ENCODE results near the gene PCK1. TPM values are rescaled to one million over a fixed set of nuclear protein-coding genes. Genes with fewer than 3 reads are reported as not detected.

PCK1 gene
- total RNA-seq, 1 experiment from 2014 or later = 0.49 TPM

GRCh38 chr20:57601211-57601570 is 40.3 kb downstream of the PCK1 start:
- Histone ChIP-seq H4K20me1 (ENCODE audit: insufficient read depth) (no peaks in the 10 kb centered on the region), H3K27me3 (ENCODE audit: insufficient read depth, low read length) (no peaks in the 10 kb centered on the region), H3K27ac (ENCODE audit: low read depth, low read length) (no peak overlapping the region), H3K36me3 (ENCODE audit: control insufficient read depth in 1 of 2, insufficient read depth in 2 of 2, low read length in 2 of 2) (no peaks in the 10 kb centered on the region), H3K9me2 (ENCODE audit: insufficient read depth) (no peaks in the 10 kb centered on the region), H3K9ac (ENCODE audit: low read length) (no peak overlapping the region), H3K9me3 (ENCODE audit: control insufficient read depth in 1 of 2, insufficient read depth in 1 of 2, low read depth in 1 of 2, low read length in 2 of 2) (no peaks in the 10 kb centered on the region), H2AFZ (ENCODE audit: low read depth, low read length, poor library complexity, severe bottlenecking) (no peak overlapping the region), H3K4me2 (ENCODE audit: low read length) (no peak overlapping the region), H3K4me3 (replicated peaks in 1 of 2; ENCODE audit: low read depth in 1 of 2, low read length in 2 of 2) (no peak overlapping the region), H3K79me2 (ENCODE audit: insufficient read depth, low read length) (no peaks in the 10 kb centered on the region), H3K4me1 (ENCODE audit: control insufficient read depth in 1 of 2, insufficient read depth in 2 of 2, low read length in 2 of 2) (peaks cover 0 to 7% of the 10 kb centered on the region in 2 experiments; a peak in 1 of 4 replicates)
- TF ChIP-seq YY1 (IDR thresholded peaks at IDR 0.05; ENCODE audit: extremely low read depth, insufficient replicate concordance, low read depth, low read length) (no peak), ZFX (IDR thresholded peaks at IDR 0.05) (no peak), SIN3A (IDR thresholded peaks at IDR 0.05; ENCODE audit: low read depth) (no peak), REST (IDR thresholded peaks at IDR 0.05; ENCODE audit: low read depth) (no peak), RAD21 (IDR thresholded peaks at IDR 0.05; ENCODE audit: low read depth) (no peak), ATF3 (IDR thresholded peaks at IDR 0.05) (no peak), EZH2 (IDR thresholded peaks at IDR 0.05) (no peak), ZBTB33 (IDR thresholded peaks at IDR 0.05; ENCODE audit: extremely low read depth, insufficient replicate concordance, low read length) (no peak), EGR1 (IDR thresholded peaks at IDR 0.05; ENCODE audit: low read depth) (no peak), CTCF (IDR thresholded peaks at IDR 0.05 in 2 of 3, conservative IDR thresholded peaks at IDR 0.05 in 1 of 3; ENCODE audit: borderline replicate concordance in 1 of 3, insufficient read depth in 1 of 3, low read depth in 2 of 3, low read length in 2 of 3) (no peak), SP1 (IDR thresholded peaks at IDR 0.05; ENCODE audit: low read depth) (no peak), POLR2AphosphoS5 (IDR thresholded peaks at IDR 0.05; ENCODE audit: low read depth, low read length) (no peak), ZNF274 (IDR thresholded peaks at IDR 0.05; ENCODE audit: low read depth, low read length) (no peak), ELF1 (IDR thresholded peaks at IDR 0.05; ENCODE audit: borderline replicate concordance, low read depth) (no peak), SRF (IDR thresholded peaks at IDR 0.05; ENCODE audit: low read depth) (no peak), FOSL1 (IDR thresholded peaks at IDR 0.05; ENCODE audit: low read depth) (no peak)
- ATAC-seq = no peak
- CTCF ChIA-PET = interaction anchor here (1.3 kb wide), 1 partner anchor 21 kb away, joined by 3 read pairs; no protein-coding TSS in a partner anchor
- RAD21 ChIA-PET (ENCODE audit: low non-redundant PET in 1 of 2, low total read pairs in 2 of 2, uncharacterized antibody in 2 of 2, unreplicated experiment in 2 of 2) = no interaction called here
- BruUV-seq (replicated peaks) = no TSS peak
- POLR2A ChIA-PET = no interaction called here
- no peak for DNase-seq (ENCODE audit: low read depth, low spot score)
- intact Hi-C loops (cut with micrococcal nuclease) = no loop called here

All from HCT116 (cell line).